ENCODE data around the gene CLDN5.

Gene CLDN5

DNA sequence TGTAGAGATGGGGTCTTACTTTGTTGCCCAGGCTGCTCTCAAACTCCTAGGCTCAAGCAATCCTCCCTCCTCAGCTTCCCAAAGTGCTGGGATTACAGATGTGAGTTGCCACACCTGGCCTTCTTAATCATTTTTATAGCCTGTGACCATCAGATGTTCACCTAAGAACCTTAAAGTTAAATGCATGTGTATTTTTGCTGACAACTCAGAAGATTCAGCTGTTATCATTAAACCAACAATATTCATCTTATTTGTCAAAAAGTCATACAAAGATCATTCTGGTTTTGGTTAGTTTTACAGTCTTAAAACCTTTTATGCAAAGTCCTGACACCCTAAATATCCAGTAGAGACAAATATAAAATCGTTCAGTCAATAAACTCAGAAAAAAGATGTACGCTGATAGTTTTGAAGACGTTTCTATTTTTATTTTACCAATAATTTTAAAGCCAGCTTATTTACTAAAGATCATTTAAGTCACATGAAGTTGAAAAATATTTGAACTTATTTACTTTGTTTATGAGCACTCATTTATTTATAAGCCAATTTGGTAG lies 22.2 kb downstream of the CLDN5 start:
- DNase-seq = no peak

DNA sequence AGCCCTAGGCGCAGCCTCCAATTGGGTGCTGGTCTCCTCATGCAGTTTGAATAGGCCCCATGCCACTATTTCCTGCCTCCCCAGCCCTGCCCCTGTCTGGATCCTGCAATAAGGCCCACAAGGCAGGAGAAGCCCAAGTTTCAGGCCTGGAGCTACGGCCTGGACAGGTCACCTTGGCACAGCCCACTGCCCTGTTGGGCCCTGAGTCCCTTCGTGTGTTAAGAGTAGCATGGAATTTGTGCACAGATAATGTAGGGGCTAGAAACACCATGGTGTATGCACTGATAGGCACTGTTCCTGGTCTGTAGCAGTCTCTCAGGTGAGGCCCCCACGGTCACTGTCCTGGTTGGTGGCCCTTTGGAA lies 24.3 kb downstream of the CLDN5 start:
- no peak for DNase-seq

DNA sequence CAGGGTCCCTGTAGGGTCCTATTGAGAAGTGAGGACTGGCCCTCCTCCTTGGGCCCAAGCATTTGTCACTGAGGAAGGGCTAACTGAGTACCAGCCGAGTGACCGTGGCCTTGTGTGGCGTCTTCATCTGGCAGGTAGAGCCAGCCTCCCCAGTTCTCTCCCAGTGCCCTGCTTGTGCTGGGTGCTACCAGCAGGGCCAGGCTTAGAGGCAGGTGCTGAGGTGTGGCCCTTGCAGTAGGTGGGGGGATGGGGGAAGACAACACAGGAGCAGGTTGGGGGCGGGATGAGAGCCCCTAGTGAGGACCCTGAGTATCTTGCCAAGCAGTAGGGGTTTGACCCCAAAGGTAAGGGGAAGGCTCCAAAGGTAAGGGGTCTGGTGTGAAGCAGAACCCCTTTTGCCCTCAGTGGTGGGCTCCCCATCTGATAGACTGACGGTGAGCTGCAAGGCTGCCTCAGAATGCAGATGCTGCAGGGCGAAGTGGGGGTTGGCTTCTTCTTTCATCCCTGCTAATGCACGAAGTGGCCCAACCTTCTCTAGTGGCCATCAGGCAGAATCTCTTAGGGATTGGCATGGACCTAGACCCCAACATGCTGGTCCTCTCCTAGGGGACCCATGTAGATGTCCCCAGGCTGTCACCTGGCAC lies 24.9 kb downstream of the CLDN5 start:
- DNase-seq = no peak

DNA sequence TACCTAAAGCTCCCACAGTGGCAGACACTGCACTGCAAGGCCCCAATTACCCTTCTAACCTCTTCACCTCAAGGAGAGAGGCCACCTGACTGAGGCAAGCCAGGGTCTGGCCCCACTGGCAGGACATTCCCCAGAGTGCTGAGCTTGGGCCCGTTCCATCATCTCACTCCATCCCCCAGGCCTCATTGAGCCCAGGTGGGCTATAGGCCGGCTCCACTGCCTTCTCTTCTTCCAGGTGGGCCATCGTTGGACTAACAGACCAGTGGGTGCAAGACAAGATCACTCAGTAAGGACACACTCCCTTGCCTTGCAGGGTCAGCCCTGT lies 25.4 kb downstream of the CLDN5 start:
- DNase-seq = no peak

DNA sequence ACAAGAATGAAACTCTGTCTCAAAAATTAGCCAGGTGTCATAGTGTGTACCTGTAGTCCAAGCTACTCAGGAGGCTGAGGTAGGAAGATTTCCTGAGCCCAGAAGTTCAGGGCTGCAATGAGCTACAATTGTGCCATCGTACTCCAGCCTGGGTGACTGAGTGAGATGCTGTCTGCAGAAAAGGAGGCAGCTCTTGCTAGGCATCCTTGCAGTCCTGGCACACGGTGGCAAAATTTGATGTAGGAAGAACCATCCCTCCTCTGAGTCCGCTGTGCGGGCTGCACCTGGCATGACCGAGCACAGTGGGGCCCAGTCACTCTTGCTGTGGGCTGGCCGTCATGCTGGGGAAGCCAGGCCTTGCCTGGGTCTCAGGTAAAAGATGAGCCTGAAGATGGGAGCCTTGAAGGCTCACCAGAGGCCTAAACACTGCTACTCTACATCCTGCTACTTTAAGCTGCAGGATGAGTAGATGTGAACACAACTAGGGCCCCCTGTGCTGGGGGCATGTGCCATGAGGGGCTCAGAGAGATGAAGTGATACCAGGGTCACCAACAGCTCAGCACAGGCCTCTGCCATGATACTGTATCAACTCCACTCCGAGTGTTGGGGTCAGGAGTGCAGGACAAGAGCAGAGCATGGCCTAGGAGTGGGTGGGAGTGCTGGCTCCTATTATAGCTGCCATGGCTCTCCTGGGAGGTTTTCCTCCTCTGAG lies 25.9 kb downstream of the CLDN5 start:
- no peak for DNase-seq

DNA sequence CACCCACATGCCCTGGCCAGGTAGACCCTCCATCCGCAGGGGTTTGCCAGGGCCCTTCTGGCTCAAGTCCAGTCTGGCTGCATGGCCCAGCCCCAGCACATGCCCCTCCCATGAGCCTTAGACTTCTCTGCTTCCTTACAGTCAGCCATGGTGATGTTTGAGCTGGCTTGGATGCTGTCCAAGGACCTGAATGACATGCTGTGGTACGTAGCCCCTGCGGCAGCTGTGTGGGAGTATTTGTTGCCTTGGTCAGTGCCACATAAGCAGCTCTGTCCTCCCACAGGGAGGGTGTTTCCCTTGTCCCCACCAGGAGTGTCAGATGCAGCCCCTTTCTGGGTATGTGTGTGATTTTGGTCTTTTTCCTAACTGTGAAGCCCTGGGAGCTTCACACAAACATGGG lies 27.0 kb downstream of the CLDN5 start:
- DNase-seq = no peak

DNA sequence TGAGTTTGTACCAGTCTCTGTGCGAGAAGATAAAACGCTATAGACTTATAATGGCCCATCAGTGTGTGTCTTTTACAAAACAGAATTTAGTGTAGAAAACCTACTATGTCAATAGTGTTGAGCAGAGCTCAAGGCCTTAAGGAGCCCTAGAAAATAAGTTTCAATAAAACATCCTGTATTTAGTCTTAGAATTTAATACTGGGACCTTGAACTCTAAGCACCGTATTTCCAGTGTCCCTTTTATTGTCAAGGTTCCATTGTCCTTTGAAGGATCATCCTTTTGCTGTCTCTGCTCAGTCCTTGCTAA lies 27.9 kb downstream of the CLDN5 start:
- DNase-seq = no peak

DNA sequence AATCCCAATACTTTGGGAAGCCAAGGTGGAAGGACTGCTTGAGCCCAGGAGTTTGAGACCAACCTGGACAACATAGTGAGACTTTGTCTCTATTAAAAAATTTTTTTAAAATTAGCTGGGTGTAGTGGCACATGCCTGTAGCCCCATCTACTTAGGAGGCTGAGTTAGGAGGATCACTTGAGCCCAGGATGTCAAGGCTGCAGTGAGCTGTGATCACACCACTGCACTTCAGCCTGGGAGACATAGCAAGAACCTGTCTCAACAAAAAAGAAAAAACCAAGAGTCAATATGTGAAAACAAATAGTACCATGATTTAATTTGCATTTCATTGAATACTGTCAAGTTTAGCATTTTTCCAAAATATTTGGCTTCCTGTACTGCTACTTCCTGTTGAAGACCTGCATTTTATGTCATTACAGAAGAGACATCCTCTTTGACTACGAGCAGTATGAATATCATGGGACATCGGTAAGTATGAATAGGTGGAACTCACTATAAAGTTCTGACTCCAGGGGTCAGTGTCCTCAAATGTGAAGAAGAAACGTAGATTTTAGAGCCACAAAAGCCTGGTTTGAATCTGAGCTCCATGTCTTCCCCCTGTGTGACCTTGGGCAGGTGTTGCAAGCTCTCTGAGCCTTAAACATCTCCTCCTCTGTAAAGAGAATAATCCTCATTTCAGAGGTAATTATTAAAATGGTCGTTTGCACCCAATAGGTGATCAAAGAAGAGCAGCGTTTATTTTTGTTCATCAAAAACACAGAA lies 28.5 kb downstream of the CLDN5 start:
- DNase-seq = no peak

DNA sequence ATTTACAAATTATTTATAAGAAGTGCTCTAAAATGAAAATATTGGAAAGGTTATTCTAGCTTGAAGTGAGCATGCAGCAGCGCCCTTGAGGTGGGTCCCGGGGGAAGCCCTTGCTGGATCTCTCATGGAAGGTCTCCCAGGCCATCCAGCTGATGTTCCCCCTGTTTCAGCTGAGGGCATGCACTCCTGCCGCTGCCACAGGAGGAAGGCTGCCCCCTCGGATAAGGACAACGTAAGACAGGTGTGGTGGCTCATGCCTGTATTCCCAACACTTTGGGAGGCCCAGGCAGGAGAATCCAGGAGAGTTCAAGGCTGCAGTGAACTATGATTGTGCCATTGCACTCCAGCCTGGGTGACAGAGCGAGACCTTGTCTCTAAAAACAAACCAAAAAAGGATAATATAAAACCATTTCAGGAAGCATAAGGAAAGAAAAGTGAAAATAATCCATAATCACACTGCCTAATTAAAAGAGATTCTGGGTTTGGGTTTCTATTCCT lies 29.5 kb downstream of the CLDN5 start:
- no peak for DNase-seq

DNA sequence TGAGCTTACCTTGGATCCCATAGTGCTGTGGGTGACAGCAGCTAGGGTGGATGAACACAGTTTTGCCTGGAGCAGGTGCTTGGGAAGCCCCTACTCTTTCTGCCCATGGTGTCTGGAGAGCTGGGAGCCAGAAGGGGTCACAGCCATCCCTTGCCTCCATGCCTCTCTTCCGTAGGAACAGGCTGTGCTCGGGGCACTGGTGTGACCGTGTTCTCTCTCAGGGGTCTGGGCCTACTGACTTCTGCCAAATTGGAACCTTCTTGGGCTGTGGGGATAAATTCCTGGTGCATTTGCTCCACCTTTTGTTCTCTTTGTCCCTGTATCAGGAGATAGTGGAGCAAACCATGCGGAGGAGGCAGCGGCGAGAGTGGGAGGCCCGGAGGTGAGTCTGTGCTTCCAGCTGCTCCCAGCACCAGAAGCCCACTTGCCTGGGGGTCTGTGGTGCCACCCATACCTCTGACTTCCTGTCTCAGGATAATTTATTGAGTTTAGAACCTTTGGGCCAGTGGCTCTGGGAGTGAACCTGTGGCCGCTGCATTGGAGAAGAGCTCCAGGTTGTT lies 30.1 kb downstream of the CLDN5 start:
- DNase-seq = no peak

DNA sequence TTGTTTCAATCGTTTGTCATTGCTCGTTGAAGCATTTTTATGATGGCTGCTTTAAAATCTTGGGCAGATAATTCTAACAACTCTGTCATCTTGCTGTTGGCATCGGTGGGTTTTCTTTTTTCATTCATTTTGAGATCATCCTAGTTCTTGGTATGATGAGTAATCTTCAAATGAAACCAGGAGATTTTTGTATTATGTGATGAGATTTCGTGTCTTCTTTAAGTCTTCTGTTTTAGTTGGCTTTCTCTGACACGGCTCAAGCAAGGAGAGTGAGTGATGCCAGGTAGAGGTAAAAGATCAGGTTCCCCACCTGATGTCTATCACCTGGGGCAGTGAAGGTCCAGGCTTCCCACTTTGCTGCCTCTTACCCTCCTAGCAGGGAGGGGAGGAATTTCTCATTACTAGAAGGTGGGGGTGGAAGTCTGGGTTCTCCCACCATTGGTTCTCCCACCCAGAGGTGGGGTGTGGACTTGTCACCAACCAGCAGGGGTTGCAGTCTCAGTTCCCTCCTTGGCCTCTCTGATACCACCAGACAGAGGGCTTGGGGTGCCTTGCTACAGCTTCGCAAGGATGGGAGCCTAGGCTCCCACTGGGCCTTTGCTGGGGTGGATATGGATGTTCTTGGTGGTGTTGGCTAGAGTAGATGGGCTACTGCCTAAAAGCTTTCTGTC lies 31.6 kb downstream of the CLDN5 start:
- DNase-seq = peak; percentile 45

DNA sequence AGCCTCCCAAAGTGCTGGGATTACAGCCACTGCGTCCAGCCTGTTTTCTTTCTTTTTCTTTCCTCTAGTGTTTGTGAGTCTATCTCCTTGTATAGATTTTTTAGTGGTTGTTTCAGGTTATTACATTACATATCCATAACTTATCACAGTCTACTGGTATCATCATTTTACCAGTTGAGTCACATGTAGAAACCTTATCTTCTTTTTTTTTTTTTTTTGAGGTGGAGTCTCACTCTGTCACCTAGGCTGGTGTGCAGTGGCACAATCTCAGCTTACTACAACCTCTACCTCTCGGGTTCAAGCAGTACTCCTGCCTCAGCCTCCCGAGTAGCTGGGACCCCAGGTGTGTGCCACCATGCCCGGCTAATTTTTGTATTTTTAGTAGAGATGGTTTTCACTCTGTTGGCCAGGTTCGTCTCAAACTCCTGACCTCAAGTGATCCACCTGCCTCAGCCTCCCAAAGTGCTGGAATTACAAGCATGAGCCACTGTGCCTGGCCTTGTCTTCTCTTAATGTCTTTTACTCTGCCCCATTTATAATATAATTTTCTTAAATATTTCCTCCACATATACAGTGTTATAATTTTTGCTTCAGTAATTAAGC lies 33.5 kb downstream of the CLDN5 start:
- DNase-seq = no peak

DNA sequence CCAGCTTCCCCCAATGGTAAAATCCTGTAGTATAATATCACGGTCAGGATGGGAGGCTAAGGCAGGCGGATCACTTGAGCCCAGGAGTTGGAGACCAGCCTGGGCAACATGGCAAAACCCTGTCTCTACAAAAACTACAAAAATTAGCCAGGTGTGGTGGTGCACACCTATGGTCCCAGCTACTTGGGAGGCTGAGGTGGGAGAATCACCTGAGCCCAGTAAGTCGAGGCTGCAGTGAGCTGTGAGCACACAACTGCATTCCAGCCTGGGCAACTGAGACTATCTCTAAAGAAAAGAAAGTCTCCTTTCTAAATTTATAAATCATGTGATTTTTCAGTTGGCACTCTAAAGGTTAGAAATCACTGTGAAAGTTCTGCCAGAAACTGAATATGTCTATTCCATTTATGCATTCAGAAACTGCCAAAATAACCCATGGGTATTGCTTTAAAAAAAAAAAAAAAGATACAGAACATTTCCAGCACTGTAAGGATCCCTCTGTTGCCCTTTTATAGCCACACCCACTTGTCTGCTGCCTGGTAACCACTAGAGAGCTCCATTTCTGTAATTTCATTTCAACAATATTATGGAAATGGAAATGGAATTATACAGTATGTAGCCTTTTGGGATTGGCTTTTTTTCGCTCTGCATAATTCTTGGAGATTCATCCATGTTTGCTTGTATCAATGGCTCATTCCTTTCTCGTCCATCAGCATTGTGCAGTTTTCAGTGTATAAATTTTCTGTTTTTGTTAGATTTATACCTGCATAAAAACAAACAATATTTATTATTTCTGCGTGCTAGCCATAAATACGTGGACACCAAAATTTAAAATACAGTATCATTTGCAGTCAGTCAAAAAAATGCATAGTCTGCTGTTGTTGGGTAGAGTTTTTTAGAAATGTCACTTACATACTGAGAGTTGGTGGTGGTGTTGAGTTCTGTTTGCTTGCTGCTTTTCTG lies 35.0 kb downstream of the CLDN5 start:
- DNase-seq = no peak

DNA sequence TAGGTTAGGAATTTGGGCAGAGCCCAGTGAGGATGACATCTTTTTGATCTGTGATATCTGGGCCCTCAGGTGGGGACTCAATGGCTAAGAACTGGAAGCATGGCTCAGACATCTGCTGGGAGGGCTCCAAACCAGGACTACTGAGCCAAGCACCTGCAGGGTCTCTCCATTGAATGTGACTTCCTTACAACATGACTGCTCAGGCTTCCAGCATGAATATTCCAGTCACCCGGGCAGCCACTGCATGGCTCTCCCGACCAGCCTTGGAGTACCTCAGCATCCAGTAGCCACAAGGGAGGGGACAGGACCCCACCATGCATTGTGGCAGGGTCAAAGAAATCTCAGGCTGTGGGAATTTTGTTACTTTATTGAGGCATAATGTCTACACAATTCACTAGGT lies 35.9 kb downstream of the CLDN5 start:
- DNase-seq = no peak

DNA sequence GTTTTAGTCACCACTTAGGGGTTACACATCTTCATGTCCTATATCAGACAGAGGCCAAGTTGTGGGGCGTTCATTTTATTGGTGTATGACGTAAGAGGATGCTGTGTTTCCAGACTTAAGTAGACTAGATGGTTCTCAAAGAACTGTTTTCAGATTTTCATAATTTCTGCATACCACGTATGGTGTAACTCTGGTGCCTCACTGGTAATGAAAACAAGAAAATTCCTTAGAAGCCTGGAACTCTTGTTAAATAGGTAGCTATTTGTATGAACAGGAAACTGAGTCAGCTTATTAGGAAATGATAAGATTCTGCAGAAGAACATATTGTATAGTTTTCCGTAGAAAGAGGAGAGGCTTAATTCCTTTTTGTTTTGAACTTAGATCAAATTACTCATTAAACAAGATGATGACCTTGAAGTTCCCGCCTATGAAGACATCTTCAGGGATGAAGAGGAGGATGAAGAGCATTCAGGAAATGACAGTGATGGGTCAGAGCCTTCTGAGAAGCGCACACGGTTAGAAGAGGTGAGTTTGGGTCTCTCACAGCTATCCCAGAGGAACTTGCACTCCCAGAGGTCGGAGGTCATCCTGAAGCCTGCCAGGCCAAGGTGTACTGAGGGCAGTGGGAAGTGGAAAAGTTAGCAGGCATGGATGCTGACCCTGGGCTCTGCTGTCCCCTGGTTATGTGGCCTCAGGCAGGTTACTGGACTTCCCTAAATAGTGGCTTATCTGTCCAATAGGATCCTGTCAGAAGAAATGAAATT lies 40.5 kb downstream of the CLDN5 start:
- DNase-seq = no peak

DNA sequence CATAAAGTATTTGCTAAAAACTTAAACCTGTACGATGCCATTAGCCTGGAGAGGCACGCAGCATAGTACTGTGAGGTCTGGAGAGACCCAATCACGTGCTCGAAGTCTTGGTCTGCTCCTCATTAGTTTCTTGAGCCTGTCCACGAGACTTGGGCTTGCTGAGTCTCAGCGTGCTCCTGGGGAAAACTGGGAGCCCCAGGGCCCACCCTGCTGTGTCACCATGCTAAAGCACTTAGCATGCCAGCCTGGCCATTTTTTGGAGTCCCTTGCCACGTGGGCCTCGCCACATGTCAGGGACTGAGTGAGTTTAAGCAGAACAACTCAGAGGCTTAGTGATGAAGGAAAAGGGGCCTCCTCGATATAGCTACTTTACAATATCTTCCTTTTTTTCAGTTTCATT lies 41.9 kb downstream of the CLDN5 start:
- no peak for DNase-seq

DNA sequence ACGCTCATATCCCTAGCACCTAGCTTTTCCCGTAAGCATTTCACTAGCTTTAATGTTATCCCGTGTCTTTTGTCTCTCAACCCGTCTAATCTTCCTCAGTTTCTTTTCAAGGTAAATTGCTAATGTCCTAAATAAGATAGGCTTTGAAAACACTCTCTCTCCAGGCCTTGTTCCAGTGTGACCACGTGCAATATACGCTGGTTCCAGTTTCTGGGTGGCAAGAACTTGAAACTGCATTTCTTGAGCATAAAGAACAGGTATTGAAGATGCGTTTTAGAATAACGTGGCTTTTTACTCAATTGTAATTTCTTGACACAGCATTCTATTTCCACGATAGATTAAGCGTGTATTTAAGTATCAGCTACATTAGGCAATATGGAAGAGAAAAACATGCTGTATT lies 43.4 kb downstream of the CLDN5 start:
- DNase-seq = no peak

DNA sequence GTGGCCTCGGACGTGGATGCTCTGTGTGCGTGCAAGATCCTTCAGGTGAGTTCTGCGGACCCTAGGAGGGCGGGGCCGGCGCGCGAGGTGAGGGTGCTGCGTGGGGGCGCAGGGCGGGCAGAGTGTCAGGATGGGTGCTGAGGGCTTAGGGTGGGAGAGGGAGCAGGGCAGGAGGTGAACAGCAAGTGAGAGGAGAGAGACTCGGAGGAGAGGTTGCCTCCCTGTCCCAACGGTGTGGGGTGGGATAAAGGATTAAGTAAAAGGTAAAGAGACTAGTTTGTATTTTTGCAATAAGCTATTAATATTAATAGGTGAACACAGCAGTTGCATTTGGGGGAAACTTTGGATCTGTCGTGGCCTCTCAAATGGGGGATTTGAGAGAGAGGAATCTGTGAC lies 44.0 kb downstream of the CLDN5 start:
- DNase-seq = no peak

DNA sequence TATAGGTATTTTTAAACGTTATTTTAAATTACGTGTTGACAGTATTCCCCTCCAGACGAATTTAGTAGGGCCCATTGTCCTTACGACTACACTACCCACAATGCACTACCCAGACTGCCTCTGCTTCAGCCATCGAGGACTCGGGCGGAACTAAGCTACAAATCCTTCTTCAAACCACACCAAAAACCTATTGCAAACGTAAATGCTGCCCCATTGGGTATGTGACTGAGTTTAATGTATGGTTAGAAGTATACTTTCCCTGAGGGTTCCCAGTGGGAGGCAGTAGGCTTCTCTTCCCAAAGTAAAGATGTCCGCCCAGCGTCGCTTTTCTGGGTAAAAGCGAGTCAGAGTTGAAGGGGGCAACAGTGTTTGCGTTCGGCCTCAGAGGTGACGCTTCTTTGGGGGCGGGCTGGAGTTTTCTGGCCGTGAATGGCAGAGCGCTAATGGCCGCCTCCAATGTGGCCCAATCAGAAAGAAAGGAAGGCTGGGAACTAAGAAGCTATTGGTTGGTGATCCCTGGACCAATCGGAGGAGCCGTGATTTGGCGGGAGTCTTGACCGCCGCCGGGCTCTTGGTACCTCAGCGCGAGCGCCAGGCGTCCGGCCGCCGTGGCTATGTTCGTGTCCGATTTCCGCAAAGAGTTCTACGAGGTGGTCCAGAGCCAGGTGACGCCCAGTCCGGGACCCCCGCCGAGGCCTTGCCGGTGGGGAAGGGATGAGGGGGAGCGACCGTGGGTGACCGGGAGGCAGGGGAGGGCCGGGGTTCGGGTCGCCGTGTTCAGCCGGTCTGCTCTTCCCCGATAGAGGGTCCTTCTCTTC lies 44.6 kb downstream of the CLDN5 start, which contains the start of gene CDC45:
TSS of gene CDC45 (plus strand) at position 566 of the 818 bp plus-strand sequence. CDS start at position 615, 49 bp downstream.
- DNase-seq = peak; percentile 94

DNA sequence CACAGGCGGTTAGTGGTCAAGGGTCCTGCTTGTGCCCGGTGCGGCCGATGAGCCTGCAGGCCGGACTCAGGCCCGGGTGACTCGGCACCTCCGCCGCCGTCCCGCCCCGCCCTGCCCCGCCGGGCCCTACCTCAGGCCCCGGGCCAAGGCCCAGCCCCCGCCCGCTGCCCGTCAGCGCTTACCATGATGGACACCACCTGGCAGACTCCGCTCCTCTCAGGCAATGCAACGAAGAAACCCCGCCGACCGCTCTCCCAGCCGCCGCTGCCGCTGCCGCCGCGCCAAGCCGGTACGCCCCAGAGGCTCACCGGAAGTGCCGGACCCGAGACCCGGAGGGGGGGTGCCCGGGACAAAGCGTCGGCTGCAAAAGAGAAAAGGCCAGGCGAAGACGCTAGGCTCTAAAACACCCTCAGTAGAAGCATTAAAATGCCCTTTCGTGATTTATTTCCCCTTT lies 45.3 kb downstream of the CLDN5 start, which contains the start of gene UFD1:
TSS of gene UFD1 (minus strand) at position 293 of the 454 bp plus-strand sequence. CDS start at position 185, 108 bp downstream.
- DNase-seq = peak; percentile 85
